ENCODE results near the gene FBXO48.
A peak's percentile ranks its signal among the peaks of the same experiment; 100 is the strongest.

FBXO48 gene

DNA sequence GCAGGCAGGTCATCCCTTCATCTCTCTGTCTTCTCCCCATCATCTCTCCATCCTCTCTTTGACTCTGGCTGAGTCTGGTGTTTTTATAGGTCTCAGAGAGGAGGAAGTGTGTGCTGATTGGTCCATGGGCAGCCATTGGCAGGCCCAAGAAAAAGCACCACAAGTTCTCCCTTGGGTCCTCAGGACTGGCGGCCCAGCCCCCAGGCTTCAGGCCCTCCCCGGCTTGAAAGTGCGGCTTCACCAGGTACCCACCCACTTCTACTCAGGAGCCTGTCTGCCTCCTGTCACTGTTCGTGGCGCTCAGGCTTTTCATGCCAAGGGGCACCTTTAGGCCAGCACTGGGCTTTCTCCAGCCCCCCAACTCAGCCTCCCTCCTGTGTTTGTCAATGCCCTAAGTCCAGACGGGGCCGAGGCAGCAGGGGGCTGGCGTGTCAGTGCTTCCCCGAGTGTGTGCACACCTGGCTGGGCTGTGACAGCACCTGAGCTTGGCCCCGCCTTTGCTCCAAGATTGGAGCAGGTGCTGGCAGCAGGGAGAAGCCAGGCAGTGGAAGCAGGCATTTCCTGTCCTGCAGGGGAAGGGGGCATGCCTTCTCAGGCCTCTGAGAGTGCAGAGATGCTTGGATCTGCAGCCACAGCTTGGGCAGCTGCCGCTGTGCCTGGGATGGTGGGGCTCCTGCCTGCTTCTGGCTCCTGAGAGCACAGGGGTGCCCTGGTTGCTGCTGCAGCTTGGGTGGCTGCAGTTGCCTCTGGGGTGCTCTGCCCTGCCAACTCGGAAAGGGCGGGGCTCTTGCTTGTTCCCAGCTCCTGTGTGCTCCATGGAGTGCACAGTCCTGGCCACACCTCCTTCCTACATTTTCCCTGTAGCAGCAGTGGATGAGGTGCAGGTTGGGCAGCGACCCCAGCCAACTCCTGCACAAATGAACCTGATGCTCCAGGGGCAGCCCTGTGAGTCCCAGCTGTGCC is 34.1 kb downstream of the FBXO48 start:
- peak; percentile 28 for DNase-seq

DNA sequence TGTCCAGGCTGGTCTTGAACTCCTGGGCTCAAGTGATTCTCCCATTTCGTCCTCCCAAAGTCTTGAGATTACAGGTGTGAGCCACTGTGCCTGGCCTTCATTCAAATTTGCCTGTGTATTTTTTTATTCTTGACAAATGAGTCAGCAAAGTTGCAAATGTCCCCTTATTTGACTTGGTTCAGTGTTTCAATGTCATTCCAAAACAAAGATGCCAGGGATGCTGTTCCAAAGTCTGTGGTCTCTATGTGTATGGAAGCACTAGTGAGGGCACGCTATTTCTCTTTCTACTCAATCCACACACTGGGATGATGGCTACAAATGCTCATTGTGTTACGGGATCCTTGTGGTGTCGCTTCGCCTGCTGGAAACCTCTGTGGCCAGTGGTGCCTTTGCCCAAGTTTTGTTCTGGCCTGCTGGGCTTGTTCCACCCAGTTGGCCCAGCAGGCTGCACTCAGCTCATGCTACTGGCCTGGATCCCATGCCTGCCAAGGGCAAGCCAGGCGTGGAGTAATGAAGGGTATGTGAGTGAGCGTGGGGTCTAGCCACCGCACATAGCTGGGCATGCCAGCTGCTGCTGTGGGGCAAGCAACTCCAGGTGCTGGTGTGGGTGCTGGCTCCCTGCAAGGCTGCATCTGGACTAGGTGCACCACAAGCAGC is 35.6 kb downstream of the FBXO48 start:
- no peak for DNase-seq

DNA sequence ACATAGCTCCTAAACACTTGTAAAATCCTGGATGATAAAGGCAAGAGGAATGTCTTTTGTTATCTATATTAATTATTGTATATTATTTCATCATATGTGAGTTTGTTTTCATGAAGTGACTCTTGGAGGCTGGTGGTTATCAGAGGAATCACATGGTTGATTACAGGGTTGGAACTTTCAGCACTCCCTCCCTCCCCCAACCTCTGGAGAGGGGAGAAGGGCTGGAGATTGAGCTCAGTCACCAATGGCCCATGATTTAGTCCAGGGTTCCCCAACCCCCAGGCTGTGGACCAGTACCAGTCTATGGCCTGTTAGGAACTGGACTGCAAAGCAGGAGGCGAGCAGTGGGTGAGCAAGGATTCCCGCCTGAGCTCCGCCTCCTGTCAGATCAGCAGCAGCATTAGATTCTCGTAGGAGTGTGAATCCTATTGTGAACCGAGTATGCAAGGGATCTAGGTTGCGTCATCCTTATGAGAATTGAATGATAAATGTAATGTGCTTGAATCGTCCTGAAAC is 37.7 kb downstream of the FBXO48 start:
- no peak for DNase-seq

DNA sequence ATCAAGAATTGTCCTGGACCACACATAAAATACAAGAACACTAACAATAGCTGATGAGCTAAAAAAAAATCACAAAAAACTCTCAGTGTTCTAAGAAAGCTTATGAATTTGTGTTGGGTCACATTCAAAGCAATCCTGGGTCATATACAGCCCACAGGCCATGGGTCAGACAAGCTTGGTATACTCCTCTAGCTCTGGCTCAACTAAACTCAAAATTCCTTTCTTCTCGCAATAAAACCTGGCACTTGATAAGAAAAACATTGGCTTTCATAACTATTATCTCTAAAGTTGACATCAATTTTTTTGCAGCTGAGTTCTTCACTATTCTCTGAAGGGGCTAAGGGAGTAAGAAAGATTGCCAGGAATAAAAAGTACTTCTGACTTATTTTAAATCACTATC is 38.3 kb downstream of the FBXO48 start:
- no peak for DNase-seq

DNA sequence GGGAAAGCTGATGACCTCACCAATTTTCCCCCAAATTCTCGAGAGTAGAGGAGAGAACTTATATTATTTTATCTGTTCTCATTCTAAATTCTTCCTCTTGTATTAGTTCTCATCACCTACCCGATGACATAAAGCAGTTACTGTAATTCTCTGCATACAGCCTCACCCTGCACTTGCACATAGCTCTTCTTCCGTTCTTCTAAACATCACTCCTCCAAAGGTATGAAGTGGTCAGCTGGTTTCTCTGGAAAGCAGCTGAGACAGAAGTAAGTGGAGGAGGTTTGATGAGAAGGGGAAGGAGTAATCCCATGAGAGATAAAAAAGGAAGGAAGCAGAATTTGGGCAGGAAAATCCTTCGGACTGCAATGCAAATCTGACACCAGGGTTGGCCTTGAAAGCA is 39.0 kb downstream of the FBXO48 start:
- DNase-seq = no peak

DNA sequence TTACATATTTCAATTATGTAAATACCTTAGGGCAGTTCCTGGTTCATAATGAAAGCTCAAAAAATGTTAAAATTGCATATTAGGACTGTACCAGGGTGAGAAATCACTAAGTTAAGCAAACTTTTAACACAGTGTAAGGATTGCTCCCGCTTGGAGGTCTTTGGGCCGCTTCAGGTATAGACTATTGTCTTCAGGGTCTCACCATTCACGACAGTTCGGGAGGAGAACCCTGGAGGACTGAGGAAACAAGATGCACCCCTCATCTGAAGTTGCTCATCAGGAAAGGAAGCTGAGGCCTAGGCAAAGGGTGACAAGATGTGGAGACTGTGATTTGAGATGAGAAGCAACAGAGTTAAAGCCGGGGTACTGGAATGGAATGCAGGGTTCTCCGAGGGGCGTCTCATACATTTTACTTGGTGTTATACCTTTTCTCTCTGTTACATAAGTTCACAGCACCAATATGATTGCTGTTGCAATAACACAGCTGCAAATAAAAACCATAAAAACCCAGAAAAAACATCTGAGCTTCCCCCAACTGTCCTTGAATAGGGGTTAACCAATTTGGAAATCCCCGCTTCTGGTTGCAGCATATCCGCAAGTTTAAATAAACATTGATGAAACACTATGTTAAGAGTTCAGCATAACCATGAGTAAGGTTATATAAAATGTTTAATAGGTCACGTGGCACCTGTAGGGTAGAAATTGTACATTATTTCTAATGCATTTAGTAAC is 40.1 kb downstream of the FBXO48 start:
- DNase-seq = no peak

DNA sequence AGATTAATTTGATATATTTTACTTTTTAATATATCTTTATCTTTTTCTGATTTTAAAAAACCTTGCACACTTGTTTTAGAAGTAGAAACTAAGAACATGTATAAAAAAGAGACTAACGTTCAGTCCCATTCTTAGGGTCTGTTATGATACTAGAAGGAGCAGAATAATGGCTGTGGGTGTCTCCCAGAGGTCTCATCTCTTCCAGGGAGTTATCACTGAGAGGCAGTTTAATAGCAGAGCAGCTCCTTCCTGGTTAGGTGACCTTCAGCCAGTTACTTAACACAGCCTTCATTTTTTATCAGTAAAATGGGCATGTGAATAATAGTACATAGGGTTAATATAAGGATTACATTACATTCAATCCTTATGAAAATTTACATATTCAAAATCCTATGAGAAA is 40.6 kb downstream of the FBXO48 start:
- DNase-seq = no peak

DNA sequence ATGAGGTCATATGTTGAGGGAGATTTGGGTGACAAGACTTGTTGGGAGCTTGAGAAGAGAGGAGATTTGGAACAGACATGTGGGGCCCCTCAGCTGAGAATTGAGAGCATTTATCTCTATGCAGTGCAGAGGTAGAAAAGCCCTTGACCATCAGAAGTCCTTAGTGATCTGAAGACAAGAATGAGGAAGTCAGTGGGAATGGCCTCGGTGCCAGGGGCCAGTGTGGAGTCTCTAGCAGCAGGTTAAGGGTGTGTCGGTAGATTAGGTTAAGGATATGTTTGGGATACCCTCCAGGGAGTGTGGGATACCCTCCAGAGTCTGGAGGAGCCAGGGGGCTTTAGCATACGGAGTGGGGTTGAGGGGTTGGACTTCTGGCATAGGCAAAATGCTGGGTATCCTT is 41.6 kb downstream of the FBXO48 start:
- no peak for DNase-seq

DNA sequence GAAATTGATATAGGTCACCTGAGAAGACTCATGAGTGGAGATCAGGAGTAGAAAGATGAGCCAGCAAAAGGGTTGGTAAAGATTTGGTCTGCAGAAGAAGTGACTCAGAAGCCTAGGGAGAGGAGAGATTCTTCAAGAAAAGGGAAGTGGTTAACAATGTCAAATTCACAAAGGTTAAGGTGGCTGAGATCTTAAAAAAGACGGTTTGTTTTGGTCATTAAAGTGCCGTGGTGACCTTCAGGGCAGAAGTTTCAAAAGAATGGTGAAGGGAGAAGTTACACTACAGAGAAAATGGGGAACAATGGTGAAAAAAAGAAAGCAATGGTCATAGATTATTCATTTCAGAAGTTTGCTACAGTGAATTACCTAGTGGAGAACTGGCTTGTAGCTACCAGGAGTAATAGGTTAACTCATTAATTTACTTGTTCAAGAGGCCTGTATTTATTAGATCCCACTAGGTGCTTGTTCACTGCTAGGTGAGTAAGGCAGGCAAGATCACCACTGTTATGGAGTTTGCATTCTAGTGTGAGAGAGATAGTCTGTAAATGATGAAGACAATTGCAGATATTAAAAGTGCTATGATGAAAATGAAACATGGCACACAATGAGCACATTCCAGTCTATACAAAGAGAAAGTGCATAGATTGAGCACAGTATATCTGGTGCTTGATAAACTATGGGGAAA is 43.0 kb downstream of the FBXO48 start:
- no peak for DNase-seq

DNA sequence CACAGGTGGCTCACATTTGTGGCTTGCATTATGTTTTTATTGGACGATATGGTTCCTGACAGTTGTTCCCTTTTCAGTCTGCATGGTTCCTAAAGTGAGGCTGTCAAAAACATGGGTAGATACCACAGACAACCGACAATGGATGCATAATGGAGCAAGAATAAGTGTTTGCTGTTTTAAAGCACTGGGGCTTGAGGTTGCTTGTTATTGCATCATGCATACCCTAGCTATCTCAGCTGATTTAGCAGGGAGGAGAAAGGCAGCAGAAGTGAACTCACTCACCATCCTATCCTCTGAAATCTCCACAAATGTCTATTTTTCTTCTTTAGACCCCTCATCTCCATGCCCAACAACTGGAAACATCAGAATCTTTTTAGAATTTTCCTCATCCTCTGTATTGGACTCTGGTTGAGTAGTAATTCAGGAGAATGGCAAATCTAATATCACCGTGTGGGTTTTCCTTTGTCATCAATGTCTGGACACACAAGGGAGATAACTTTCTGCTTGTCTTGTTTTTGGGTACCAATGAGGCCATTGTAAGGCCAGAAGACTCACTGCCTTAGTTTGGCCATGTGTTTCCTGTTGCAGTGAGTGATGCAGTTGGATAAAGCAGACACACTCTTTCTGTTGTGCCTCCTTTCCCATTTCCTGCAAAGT is 46.7 kb downstream of the FBXO48 start:
- DNase-seq = no peak

DNA sequence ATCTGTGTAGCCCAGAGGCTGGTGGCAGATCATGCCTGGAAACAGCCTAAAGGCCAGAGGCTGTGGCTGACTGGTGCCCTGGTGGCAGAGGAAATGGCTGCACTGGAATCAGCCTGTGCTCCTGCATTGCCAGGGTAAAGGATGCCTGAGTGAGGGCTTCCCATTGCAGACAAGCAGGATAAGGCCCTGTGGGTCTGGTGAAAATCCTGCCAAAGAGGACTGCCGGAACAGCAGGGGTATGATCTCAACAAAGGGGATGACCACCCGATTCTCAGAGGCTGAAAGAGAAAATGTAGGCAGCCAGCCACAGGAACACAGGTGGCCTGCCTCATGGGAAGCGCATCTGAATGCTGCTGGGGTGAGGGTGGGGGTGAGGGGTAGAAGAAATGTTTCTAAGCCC is 48.2 kb downstream of the FBXO48 start:
- no peak for DNase-seq

DNA sequence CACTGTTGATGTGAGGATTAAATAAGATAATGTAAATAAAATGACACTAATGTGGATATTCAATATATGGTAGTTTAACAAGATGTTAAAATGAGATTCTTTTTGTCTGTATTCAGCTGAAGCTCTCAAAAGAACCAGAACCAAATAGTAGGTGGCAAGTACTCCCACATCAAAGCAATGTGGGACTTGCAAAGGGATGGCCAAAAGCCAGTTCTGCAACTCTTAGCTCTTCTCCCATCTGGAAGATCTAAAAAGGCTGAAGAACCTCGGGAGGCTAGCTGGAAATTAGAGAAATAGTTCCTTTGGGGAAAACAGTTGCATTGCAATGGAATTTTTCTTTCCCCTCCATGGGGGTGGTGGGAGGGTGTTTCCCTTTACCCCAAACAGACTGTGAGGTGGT is 48.7 kb downstream of the FBXO48 start:
- no peak for DNase-seq

DNA sequence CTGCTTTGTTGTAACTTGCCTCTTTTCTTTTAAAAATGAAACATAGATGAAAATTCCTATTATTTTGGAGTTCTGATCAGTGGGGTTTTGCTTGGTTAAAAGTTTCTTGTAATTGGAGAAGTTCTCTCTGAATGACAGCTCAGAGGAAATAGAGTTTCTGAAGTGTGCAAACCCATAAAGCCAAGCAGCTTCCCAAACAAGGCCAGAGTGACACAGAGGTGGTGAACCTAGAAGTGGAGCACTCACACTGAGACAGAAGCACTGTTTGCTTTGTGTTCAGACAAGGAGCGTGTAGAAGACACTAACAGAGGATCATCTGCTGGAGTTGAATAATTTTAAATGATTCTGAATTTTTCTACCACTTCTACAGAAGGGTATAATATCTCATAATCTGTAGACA is 49.2 kb downstream of the FBXO48 start:
- no peak for DNase-seq

DNA sequence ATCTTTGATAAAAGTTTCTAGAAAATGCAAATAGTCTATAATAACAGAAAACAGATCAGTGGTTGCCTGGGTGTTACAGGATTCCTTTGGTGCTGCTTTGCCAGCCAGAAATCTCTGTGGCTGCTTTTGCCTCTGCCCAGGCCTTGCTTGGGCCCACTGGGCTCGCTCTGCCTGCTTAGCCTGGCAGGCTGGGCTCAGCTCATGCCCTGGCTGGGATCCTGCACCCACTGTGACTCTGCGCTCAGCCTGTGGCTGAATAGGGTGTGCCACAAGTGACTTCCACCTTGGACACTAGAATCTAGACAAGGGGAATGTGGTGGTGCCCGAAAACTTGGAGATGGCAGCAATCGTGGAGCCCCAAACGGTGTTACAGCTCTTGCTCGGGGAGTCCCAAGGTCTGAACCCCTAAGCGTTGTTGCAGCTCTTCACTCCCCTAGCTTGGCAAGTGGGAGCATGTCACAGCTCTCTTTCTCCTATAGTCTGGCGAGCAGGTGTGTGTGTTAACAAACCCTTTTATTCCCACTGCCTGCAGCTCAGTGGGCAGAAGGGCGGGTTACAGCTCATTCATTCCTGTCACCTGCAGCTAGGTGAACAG is 50.9 kb downstream of the FBXO48 start:
- DNase-seq = no peak

DNA sequence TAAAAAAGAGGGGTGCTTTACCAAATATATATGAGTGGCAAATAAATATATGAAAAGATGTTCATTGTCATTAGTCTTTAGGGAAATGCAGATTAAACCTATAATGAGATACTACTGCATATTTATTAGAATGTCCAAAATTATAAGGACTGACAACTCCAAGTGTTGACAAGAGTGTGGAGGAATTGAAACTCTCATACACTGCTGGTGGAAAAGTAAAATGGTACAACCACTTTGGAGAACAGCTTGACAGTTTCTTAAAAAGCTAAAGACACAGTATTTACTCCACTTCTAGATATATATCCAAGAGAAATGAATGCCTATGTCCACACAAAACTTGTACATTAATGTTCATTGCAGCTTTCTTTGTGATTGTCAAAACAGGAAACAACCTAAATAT is 51.6 kb downstream of the FBXO48 start:
- no peak for DNase-seq

DNA sequence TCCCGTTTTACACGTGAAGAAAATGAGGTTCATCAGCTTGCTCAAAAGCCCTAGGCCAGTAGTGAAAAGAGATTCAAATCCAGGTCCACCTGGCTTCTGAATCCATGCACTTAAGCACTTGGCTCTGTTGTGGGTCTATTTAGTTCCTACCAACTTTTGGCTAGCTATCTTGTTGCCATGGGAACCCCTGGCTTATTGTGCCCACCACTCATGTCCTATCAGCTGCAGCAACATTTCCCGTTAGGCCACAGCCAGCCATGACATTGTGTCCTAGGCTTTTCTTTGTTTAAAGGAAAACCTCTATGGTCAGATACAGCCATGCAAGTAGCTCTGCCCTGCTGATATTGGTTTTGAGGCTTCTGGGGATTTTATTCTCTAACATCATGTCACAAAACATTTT is 52.2 kb downstream of the FBXO48 start:
- DNase-seq = no peak

DNA sequence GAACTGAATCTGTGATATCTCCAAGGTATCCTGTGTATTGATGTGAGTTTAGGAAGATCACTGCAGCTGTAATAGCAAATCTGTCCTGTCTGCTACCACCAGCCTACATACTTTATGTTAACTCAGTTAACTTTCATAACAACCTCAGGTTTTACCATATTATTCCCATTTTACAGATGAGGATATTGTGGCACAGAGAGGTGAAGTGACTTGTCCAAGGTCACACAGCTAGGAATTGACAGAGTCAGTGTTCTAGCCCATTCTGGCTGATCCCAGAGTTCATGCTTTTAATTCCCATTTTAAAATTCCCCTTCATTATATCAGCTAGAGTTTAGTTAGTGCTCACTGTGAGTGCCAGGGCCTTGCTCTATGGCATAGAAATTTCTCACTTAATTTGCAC is 52.6 kb downstream of the FBXO48 start:
- no peak for DNase-seq

DNA sequence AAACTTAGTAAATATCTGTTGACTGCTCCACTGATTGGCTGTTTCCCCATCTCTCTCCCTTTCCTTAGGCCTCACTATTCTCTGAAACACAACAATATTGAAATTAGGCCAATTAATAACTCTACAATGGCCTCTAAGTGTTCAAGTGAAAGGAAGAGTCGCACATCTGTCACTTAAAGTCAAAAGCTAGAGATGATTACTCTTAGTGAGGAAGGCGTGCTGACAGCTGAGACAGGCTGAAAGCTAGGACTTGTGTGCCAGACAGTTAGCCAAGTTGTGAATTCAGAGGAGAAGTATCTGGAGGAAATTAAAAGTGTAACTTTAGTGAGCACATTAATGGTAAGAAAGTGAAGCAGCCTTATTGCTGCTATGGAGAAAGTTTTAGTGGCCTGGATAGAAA is 53.6 kb downstream of the FBXO48 start:
- DNase-seq = no peak

DNA sequence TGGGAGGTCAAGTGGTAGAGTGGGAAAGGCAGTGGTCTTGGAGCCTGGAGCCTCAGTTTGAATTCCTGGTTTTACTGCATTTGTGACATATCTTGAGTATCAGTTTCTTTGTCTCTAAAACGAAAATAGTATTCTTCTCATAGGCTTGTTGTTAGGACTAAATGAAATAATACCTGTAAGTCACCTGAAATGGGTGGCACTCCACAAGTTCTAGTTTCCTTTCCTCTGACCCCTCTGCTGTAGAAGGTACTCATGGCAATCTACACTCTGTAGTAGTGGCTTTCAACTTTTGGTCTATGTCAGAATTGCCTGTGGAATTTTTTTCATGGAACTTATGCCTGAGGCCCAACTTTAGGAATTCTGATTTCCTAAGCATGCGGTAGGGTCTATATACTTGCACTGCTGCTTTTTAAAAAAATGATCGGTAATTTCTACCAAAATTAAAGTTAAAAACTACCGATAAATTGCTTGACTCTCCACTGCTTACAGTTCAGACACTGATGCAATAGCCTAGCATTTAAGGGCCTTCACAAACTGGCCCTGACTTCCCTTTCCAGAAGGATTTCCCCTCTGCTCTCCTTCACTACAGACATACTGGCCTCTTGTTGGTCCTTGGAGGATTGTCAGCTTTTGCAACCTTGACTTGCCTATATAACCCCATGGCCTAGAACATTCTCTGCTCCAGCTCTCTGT is 54.8 kb downstream of the FBXO48 start:
- DNase-seq = no peak

DNA sequence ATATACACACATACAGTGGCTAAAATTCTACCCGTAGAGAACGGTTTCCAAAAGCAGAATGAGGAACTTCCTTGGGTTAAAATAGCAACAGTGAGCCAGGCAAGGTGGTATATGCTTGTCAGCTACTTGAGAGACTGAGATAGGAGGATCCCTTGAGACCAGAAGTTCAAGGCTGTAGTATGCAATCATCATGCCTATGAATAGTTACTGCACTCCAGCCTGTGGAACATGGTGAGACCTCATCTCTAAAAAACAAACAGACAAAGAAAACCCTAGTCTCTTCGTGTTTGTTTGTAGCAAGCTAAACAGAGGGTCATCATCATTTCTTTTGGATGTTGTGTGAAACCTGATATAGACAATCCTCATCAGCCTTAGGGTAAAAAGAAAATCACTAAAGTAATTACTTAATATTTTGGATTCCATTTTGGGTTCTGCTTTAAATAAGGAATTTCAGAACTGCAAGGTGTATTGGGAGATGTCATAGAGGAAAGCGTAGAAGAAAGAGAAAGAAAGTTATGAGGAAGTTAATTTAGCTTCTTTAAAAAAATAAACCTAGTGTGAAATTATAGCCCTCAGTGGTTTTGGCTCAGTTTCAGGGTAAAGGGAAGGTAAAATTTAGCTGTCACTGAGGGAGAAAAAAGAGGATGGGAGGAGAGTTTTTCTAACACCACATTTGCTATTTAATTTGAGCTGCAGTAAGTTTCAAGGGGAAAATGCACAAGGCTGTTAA is 55.5 kb downstream of the FBXO48 start:
- no peak for DNase-seq
